GM21526 (cell line): Measurements from ENCODE around the gene PLD4.
"Not testable (repeated sequence)": the region's sequence is repeated elsewhere in the genome, so short reads cannot be mapped to it uniquely, and the experiment has no call there.

Experiments
- ATAC-seq: cut with Tn5 transposase; IDR thresholded peaks from one replicate; pipeline ENCODE4 v1.9.1; 2021; ENCODE audit warnings: moderate library complexity; ENCODE audit not compliant: unreplicated experiment, low FRiP score

The PLD4 gene

GRCh38 chr14:104885973-104886689 lies 38.5 kb upstream of the PLD4 start:
- no peak for ATAC-seq

GRCh38 chr14:104886690-104887622 lies 37.7 kb upstream of the PLD4 start:
- ATAC-seq = no peak

- no peak for ATAC-seq
These were observed 36.8 kb upstream of the PLD4 start for GRCh38 chr14:104887623-104888488.

- no peak for ATAC-seq
These were observed 35.9 kb upstream of the PLD4 start for GRCh38 chr14:104888489-104889374.

- ATAC-seq = no peak
These were observed 35.3 kb upstream of the PLD4 start for GRCh38 chr14:104889375-104889757.

GRCh38 chr14:104890292-104890691 lies 34.4 kb upstream of the PLD4 start:
- not testable (repeated sequence) for ATAC-seq

GRCh38 chr14:104891121-104891551 lies 33.5 kb upstream of the PLD4 start:
- ATAC-seq = no peak

GRCh38 chr14:104891664-104892530 lies 32.8 kb upstream of the PLD4 start:
- ATAC-seq = no peak

- no peak for ATAC-seq
These were observed 31.9 kb upstream of the PLD4 start for GRCh38 chr14:104892531-104893434.

- ATAC-seq = no peak
These were observed 31.1 kb upstream of the PLD4 start for GRCh38 chr14:104893435-104894207.

- no peak for ATAC-seq
These were observed 30.1 kb upstream of the PLD4 start for GRCh38 chr14:104894331-104895206.

- no peak for ATAC-seq
These were observed 29.4 kb upstream of the PLD4 start for GRCh38 chr14:104895207-104895785.

- no peak for ATAC-seq
These were observed 28.7 kb upstream of the PLD4 start for GRCh38 chr14:104895786-104896661.

- no peak for ATAC-seq
These were observed 27.1 kb upstream of the PLD4 start for GRCh38 chr14:104897330-104898194.
